Stimulated activated naive CD8-positive, alpha-beta T cell treated with anti-CD3 and anti-CD28 coated beads, Interleukin-15, Interleukin-2, amounts not matched to agents 100 ng/mL and 50 ng/mL, for 24 hours (primary cell): ENCODE measurements around the gene MT1G.
"Not testable (repeated sequence)": the region's sequence is repeated elsewhere in the genome, so short reads cannot be mapped to it uniquely, and the experiment has no call there.

Experiments
- H3K27ac Mint-ChIP-seq: one replicate; pipeline ENCODE4 v1.8.0; 2021; ENCODE audit warnings: mild to moderate bottlenecking, mixed read lengths
- H3K27me3 Mint-ChIP-seq: one replicate; pipeline ENCODE4 v1.8.0; 2021; ENCODE audit warnings: mixed read lengths
- H3K36me3 Mint-ChIP-seq: one replicate; pipeline ENCODE4 v1.8.0; 2021; ENCODE audit warnings: low read depth, mixed read lengths
- H3K4me1 Mint-ChIP-seq: one replicate; pipeline ENCODE4 v1.8.0; 2021; ENCODE audit warnings: low read depth, mixed read lengths
- H3K4me3 Mint-ChIP-seq: one replicate; pipeline ENCODE4 v1.8.0; 2021; ENCODE audit warnings: mild to moderate bottlenecking, mixed read lengths
- H3K9me3 Mint-ChIP-seq: one replicate; pipeline ENCODE4 v1.8.0; 2021; ENCODE audit warnings: mixed read lengths

Gene MT1G

DNA sequence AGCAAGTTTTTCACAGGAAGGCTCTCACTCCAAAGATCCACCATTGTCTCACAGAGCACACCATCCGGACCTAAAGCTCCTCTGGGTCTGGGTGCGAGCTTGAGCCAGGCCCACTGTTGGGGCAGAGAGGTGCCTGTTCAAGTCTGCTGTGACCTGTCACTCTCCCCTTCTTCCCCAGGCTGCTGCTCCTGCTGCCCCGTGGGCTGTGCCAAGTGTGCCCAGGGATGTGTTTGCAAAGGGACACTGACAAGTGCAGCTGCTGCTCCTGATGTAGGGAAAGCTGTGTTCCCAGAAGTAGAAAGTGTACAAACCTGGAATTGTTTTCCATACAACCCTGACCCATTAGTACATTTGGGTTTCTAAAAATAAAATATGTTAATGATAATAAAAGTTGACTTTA lies 9.6 kb upstream of the MT1G start:
- peaks cover 23% of the 10 kb centered on the region for H3K4me1 Mint-ChIP-seq
- H3K36me3 Mint-ChIP-seq: no peaks in the 10 kb centered on the region
- H3K9me3 Mint-ChIP-seq: no peaks in the 10 kb centered on the region
- no peak overlapping the region for H3K4me3 Mint-ChIP-seq
- peaks cover 22% of the 10 kb centered on the region for H3K27me3 Mint-ChIP-seq
- H3K27ac Mint-ChIP-seq: no peak overlapping the region

- Mint-ChIP-seq H3K4me3 (peak overlapping the region; percentile 64), H3K27me3 (peaks cover 31% of the 10 kb centered on the region), H3K9me3 (no peaks in the 10 kb centered on the region), H3K36me3 (no peaks in the 10 kb centered on the region), H3K4me1 (peaks cover 15% of the 10 kb centered on the region), H3K27ac (peak overlapping the region; percentile 4)
These were observed 7.9 kb upstream of the MT1G start for GRCh38 chr16:56675685-56676210.

DNA sequence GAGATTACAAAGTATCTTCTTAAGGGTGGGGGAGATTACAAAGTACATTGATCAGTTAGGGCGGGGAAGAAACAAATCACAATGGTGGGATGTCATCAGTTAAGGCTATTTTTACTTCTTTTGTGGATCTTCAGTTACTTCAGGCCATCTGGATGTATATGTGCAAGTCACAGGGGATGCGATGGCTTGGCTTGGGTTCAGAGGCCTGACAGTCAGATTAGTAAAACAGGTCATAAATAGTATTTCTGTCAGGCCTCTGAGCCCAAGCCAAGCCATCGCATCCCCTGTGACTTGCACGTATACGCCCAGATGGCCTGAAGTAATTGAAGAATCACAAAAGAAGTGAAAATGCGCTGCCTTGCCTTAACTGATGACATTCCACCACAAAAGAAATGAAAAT lies 6.7 kb upstream of the MT1G start:
- H3K27ac Mint-ChIP-seq, H3K9me3 Mint-ChIP-seq, H3K36me3 Mint-ChIP-seq, H3K4me3 Mint-ChIP-seq: not testable (repeated sequence)
- peaks cover 18% of the 10 kb centered on the region for H3K4me1 Mint-ChIP-seq
- peaks cover 40% of the 10 kb centered on the region for H3K27me3 Mint-ChIP-seq

- H3K4me1 Mint-ChIP-seq: peaks cover 18% of the 10 kb centered on the region
- H3K27me3 Mint-ChIP-seq: peaks cover 45% of the 10 kb centered on the region
- no peak overlapping the region for H3K4me3 Mint-ChIP-seq
- H3K36me3 Mint-ChIP-seq: no peaks in the 10 kb centered on the region
- no peak overlapping the region for H3K27ac Mint-ChIP-seq
- no peaks in the 10 kb centered on the region for H3K9me3 Mint-ChIP-seq
These were observed 6.1 kb upstream of the MT1G start for GRCh38 chr16:56673921-56674320.

DNA sequence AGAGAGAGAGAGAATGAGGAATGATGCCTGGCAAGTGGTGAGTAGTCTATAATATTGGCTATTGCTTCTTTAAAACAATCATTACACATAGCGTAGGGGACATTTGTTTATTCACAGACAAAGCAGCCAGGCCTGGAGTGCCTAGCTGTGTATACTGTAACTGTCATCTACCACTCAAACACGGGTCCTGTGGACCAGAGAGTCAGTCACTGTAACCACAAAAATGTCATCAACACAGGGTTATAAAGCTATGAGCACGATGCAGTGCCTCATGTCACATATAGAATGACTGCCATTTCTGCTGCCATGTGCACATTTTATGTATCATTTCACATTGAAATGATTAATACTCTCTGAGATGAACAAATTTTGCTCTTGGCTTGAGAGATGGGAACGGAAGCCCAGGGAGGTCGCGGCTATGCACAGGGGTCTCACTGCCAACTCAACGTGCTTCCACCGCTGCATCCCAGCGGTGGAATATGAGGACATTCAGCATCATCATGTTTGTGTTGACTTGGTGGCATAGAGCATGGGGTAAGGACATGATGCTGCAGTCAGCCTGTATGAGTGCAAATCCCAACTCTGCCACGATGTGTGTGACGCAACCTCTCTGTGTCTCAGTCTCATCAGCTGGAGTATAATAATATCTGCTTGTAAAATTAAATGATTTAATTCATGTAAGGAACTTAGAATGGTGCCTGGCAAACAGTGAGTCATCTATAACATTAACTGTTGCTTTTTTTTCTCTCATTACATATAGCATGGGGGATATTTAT lies 5.1 kb upstream of the MT1G start:
- H3K27me3 Mint-ChIP-seq: peaks cover 54% of the 10 kb centered on the region
- H3K4me3 Mint-ChIP-seq: no peak overlapping the region
- H3K36me3 Mint-ChIP-seq: no peaks in the 10 kb centered on the region
- H3K27ac Mint-ChIP-seq: no peak overlapping the region
- peaks cover 22% of the 10 kb centered on the region for H3K4me1 Mint-ChIP-seq
- no peaks in the 10 kb centered on the region for H3K9me3 Mint-ChIP-seq

DNA sequence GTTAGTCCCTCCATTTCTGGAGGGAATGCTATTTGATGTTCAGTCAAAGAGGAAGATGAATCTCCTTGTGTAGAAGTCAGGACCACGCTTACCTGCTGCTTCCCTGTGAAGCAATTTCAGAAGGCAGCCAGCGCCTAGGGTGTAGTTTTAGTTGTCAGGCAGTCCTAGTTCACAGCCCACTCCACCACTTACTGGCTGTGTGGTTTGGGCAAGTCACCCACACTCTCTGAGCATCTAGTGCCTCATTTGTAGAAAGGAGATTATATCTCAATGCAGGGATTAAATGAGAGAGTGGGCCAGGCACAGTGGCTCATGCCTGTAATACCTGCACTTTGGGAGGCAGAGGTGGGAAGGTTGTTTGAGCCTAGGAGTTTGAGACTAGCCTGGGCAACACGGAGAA lies 4.3 kb upstream of the MT1G start:
- not testable (repeated sequence) for H3K27ac Mint-ChIP-seq, H3K4me3 Mint-ChIP-seq, H3K9me3 Mint-ChIP-seq, H3K36me3 Mint-ChIP-seq
- Mint-ChIP-seq H3K4me1 (peaks cover 29% of the 10 kb centered on the region), H3K27me3 (peaks cover 61% of the 10 kb centered on the region)

DNA sequence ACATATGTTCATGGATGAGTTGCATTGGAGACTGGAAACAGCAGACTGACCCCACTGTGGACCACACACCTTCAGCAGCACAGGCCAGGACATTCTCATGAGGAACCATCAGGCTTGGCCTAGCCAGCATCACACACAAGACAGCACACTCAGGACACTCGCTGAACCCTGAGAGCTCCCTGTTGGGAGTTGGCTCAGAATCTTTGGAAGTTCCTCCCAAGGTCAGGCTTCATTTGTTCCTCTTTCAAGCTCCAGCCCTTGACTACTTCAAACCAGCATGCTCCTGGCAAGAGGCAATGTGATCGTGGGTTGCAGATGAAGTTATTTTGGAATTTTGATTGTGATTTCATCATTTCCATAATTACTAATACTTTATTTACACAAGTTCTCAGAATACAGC lies 3.8 kb upstream of the MT1G start:
- not testable (repeated sequence) for H3K4me3 Mint-ChIP-seq, H3K27ac Mint-ChIP-seq, H3K9me3 Mint-ChIP-seq, H3K36me3 Mint-ChIP-seq
- H3K27me3 Mint-ChIP-seq: peaks cover 65% of the 10 kb centered on the region
- H3K4me1 Mint-ChIP-seq: peaks cover 29% of the 10 kb centered on the region

- Mint-ChIP-seq H3K36me3 (no peaks in the 10 kb centered on the region), H3K4me3 (no peak overlapping the region), H3K4me1 (peaks cover 20% of the 10 kb centered on the region), H3K27ac (no peak overlapping the region), H3K27me3 (peaks cover 75% of the 10 kb centered on the region), H3K9me3 (no peaks in the 10 kb centered on the region)
These were observed 2.7 kb upstream of the MT1G start for GRCh38 chr16:56670620-56670934.

- no peaks in the 10 kb centered on the region for H3K9me3 Mint-ChIP-seq
- no peaks in the 10 kb centered on the region for H3K36me3 Mint-ChIP-seq
- H3K27ac Mint-ChIP-seq: no peak overlapping the region
- H3K27me3 Mint-ChIP-seq: peaks cover 73% of the 10 kb centered on the region
- peaks cover 15% of the 10 kb centered on the region for H3K4me1 Mint-ChIP-seq
- H3K4me3 Mint-ChIP-seq: no peak overlapping the region
These were observed 2.2 kb upstream of the MT1G start for GRCh38 chr16:56669840-56670619.

GRCh38 chr16:56669005-56669839 lies 1.4 kb upstream of the MT1G start, which contains the start of gene MT1H:
Gene MT1H, plus strand, starts transcription at chr16:56669814. Its CDS starts 71 bp downstream, at chr16:56669885.
- Mint-ChIP-seq H3K9me3 (no peaks in the 10 kb centered on the region), H3K36me3 (no peaks in the 10 kb centered on the region), H3K27ac (no peak within 1 kb of the TSS), H3K27me3 (peaks cover 72% of the 10 kb centered on the region), H3K4me1 (peaks cover 17% of the 10 kb centered on the region), H3K4me3 (no peak within 1 kb of the TSS)

DNA sequence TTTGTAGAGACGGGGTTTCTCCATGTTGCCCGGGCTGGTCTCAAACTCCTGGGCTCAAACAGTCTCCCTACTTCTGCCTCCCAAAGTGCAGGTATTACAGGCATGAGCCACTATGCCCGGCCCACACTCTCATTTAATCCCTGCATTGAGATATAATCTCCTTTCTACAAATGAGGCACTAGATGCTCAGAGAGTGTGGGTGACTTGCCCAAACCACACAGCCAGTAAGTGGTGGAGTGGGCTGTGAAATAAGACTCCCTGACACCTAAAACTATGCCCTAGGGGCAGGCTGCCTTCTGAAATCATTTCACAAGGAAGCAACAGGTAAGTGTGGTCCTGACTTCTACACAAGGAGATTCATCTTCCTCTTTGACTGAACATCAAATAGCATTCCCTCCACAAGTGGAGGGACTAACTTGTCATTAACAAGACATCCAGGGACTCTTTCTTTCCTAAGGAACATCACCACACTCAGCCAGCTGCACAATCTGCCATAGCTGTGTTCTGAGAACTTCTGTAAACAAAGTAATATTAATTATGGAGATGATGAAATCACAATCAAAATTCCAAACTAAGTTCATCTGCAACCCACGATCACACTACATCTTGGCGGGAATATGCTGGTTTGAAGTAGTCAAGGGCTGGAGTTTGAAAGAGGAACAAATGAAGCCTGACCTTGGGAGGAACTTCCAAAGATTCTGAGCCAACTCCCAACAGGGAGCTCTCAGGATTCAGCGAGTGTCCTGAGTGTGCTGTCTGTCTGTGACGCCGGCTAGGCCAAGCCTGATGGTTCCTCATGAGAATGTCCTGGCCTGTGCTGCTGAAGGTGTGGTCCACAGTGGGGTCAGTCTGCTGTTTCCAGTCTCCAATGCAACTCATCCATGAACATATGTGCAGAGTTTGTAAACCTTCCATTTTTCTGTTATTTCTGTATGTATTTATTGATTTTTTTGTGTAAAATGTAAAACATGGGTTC lies 2.3 kb downstream of the MT1G start:
- H3K4me3 Mint-ChIP-seq, H3K36me3 Mint-ChIP-seq, H3K9me3 Mint-ChIP-seq, H3K27ac Mint-ChIP-seq: not testable (repeated sequence)
- peaks cover 55% of the 10 kb centered on the region for H3K27me3 Mint-ChIP-seq
- H3K4me1 Mint-ChIP-seq: peaks cover 29% of the 10 kb centered on the region

GRCh38 chr16:56664506-56664905 lies 3.4 kb downstream of the MT1G start:
- Mint-ChIP-seq H3K27me3 (peaks cover 48% of the 10 kb centered on the region), H3K27ac (peak overlapping the region; percentile 9), H3K36me3 (no peaks in the 10 kb centered on the region), H3K4me1 (peaks cover 25% of the 10 kb centered on the region), H3K4me3 (no peak overlapping the region), H3K9me3 (no peaks in the 10 kb centered on the region)

DNA sequence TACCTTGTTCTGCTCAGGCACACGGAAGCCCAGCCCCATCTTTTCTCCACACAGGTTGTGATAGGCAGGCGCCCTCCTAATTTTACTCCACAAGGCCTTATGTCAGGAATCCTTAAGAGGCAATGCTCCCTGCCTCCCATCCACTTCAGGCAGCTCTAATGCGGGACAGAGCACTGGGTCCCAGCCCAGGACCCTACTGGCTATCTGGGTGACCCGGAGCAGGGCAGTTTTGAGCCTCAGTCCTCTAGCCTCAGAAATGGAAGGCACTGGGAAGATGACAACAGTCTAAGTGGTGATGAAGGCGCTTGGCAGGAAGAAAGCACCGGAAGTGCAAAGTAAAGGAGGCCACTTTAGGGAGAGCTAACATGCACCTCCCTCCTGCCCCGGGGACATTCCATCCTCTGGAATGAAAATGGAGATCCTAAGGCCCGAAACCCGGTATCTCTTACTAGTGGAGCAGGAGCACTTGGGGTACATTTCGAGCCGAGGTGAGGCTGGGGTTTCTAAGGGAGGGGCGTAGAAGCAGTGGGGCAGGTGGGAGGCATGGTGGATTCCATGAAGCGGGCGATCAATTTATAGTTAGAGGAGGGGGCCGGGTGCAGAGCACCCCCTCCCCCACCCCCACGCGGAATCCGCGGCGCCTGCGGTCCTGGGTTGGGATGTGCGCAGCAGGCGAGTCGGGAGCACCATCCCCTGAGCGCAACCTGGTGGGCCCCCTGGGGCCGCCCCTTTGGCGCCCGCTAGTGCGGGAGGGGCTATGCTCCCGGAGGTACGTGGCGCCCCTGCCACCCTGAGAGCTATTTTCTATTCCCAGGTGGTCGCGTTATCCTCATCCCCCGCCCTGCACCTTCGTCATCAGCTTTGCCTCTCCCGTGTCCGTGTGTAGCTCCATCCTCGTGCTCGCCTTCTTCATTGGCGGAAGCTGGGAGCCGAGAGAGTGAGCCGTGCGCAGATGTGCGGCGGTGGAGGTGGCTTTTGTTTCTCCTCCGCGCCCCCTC lies 5.2 kb downstream of the MT1G start:
- H3K9me3 Mint-ChIP-seq: no peaks in the 10 kb centered on the region
- H3K27ac Mint-ChIP-seq: peak overlapping the region; percentile 90
- H3K27me3 Mint-ChIP-seq: peaks cover 32% of the 10 kb centered on the region
- no peaks in the 10 kb centered on the region for H3K36me3 Mint-ChIP-seq
- peak overlapping the region; percentile 82 for H3K4me3 Mint-ChIP-seq
- H3K4me1 Mint-ChIP-seq: peaks cover 29% of the 10 kb centered on the region
